Neuronal stem cell (in vitro differentiated cells): ENCODE measurements around the gene PLCG1.

Source experiments
- DNase-seq: peaks from one replicate; pipeline ENCODE4 v3.0.0-alpha.2; 2013; ENCODE audit warnings: low spot score
- H2AFZ ChIP-seq: one replicate; pipeline ENCODE4 v1.6.1; 2013; ENCODE audit warnings: mild to moderate bottlenecking, low read length, inconsistent platforms
- H2AK5ac ChIP-seq: 2 replicates; pipeline ENCODE4 v1.6.1; 2013; ENCODE audit warnings: low read depth, mild to moderate bottlenecking, inconsistent platforms, low read length, moderate library complexity, mixed read lengths
- H2BK120ac ChIP-seq: 2 replicates; pipeline ENCODE4 v1.6.1; 2013; ENCODE audit warnings: low read depth, mild to moderate bottlenecking, inconsistent platforms, low read length, moderate library complexity, mixed read lengths
- H2BK12ac ChIP-seq: one replicate; pipeline ENCODE4 v1.6.1; 2013; ENCODE audit warnings: low read length, inconsistent platforms
- H2BK15ac ChIP-seq: 2 replicates; pipeline ENCODE4 v1.6.1; 2013; ENCODE audit warnings: mild to moderate bottlenecking, low read length, inconsistent platforms, mixed read lengths
- H2BK5ac ChIP-seq: one replicate; pipeline ENCODE4 v1.6.1; 2013; ENCODE audit warnings: inconsistent platforms, mild to moderate bottlenecking, low read length, moderate library complexity
- H3K14ac ChIP-seq: one replicate; pipeline ENCODE4 v1.6.1; 2013; ENCODE audit warnings: low read length, inconsistent platforms
- H3K18ac ChIP-seq: 2 replicates; pipeline ENCODE4 v1.6.1; 2013; ENCODE audit warnings: low read length, inconsistent platforms
- H3K23ac ChIP-seq: 2 replicates; pipeline ENCODE4 v1.6.1; 2013; ENCODE audit warnings: low read depth, mild to moderate bottlenecking, mixed read lengths, low read length, inconsistent platforms; ENCODE audit not compliant: poor library complexity
- H3K27ac ChIP-seq: replicated peaks from 3 replicates; pipeline ENCODE4 v1.5.1; 2013; ENCODE audit warnings: low read length, inconsistent platforms
- H3K27me3 ChIP-seq, 3 experiments: 2 replicates each; pipeline ENCODE4 v1.6.1; 2013; ENCODE audit warnings: low read length in 3 of 3, mild to moderate bottlenecking in 2 of 3, inconsistent platforms in 1 of 3, low read depth in 1 of 3, mixed read lengths in 1 of 3, moderate library complexity in 1 of 3; ENCODE audit not compliant: control insufficient read depth in 3 of 3, insufficient read depth in 3 of 3
- H3K36me3 ChIP-seq, 2 donors: replicated peaks in 1 of 2; 2 replicates each; pipeline ENCODE4 v1.6.1; 2013; ENCODE audit warnings: low read length in 2 of 2; ENCODE audit not compliant: control insufficient read depth in 2 of 2, insufficient read depth in 2 of 2
- H3K4ac ChIP-seq: 2 replicates; pipeline ENCODE4 v1.6.1; 2013; ENCODE audit warnings: inconsistent platforms, mild to moderate bottlenecking, low read length, moderate library complexity
- H3K4me1 ChIP-seq, 2 donors: 1 replicate in 1 of 2; 2 replicates in 1 of 2; pipeline ENCODE4 v1.6.1; 2013; ENCODE audit warnings: low read length in 2 of 2, low read depth in 1 of 2; ENCODE audit not compliant: control insufficient read depth in 2 of 2, insufficient read depth in 1 of 2
- H3K4me2 ChIP-seq: one replicate; pipeline ENCODE4 v1.6.1; 2013; ENCODE audit warnings: mild to moderate bottlenecking, low read length, inconsistent platforms; ENCODE audit not compliant: insufficient read depth, poor library complexity, severe bottlenecking
- H3K4me3 ChIP-seq, 2 donors: 2 replicates each; pipeline ENCODE4 v1.5.1; 2013; ENCODE audit warnings: low read length in 2 of 2, mild to moderate bottlenecking in 2 of 2, inconsistent platforms in 1 of 2, moderate library complexity in 1 of 2
- H3K79me1 ChIP-seq: one replicate; pipeline ENCODE4 v1.6.1; 2013; ENCODE audit warnings: low read depth, mild to moderate bottlenecking, inconsistent platforms, low read length, moderate library complexity
- H3K9ac ChIP-seq: one replicate; pipeline ENCODE4 v1.6.1; 2013; ENCODE audit warnings: mild to moderate bottlenecking, low read depth, low read length, inconsistent platforms; ENCODE audit not compliant: poor library complexity
- H3K9me3 ChIP-seq, 2 donors: replicated peaks in 1 of 2; 2 replicates each; pipeline versions ENCODE3 to v1.6.1; 2013; ENCODE audit warnings: low read length in 2 of 2, mild to moderate bottlenecking in 2 of 2, inconsistent platforms in 1 of 2, low read depth in 1 of 2, mixed read lengths in 1 of 2, moderate library complexity in 1 of 2; ENCODE audit not compliant: control insufficient read depth in 2 of 2, insufficient read depth in 1 of 2
- H4K8ac ChIP-seq: one replicate; pipeline ENCODE4 v1.6.1; 2013; ENCODE audit warnings: low read depth, mild to moderate bottlenecking, inconsistent platforms, low read length, moderate library complexity
- H4K91ac ChIP-seq: one replicate; pipeline ENCODE4 v1.6.1; 2013; ENCODE audit warnings: low read length, low read depth, mild to moderate bottlenecking, inconsistent platforms; ENCODE audit not compliant: poor library complexity
- WGBS, 2 donors: extraction: QIAGEN DNeasy Blood & Tissue Kit; methylation state at CpG; one replicate each; pipeline ENCODE4 v1.1.7; 2013; ENCODE audit warnings: missing lambda C conversion rate in 2 of 2, mixed read lengths in 1 of 2; ENCODE audit not compliant: insufficient read length in 2 of 2, insufficient replicate concordance in 1 of 2; ENCODE audit errors: extremely low coverage in 2 of 2; 5-methylcytosine and 5-hydroxymethylcytosine counted together

PLCG1 gene

GRCh38 chr20:41180599-41181333 lies 43.4 kb downstream of the PLCG1 start:
- Histone ChIP-seq H2BK12ac (no peak overlapping the region), H3K23ac (no peak overlapping the region), H3K27me3 (no peaks in the 10 kb centered on the region), H2BK15ac (no peak overlapping the region), H3K18ac (no peak overlapping the region), H2AK5ac (no peak overlapping the region), H3K79me1 (no peaks in the 10 kb centered on the region), H3K27ac (no peak overlapping the region), H3K4me2 (no peak overlapping the region), H3K36me3 (peaks cover 12 to 42% of the 10 kb centered on the region in 2 donors), H3K4me3 (no peak overlapping the region), H3K4ac (no peak overlapping the region), H4K91ac (no peak overlapping the region), H2AFZ (no peak overlapping the region), H2BK5ac (no peak overlapping the region), H3K4me1 (peaks cover 6 to 7% of the 10 kb centered on the region in 2 donors), H3K14ac (no peak overlapping the region), H2BK120ac (no peak overlapping the region), H4K8ac (no peak overlapping the region), H3K9ac (no peak overlapping the region), H3K9me3 (no peaks in the 10 kb centered on the region)
- WGBS, 2 donors, result no CpG with 5 or more reads among the region's 6 CpGs
- no peak for DNase-seq

- no peak overlapping the region for H3K4me3 ChIP-seq
- WGBS, 2 donors, result no CpG with 5 or more reads among the region's 3 CpGs
- no peak overlapping the region for H3K27ac ChIP-seq
- H3K14ac ChIP-seq, result no peak overlapping the region
- H3K9ac ChIP-seq, result no peak overlapping the region
- no peak overlapping the region for H2AK5ac ChIP-seq
- H3K4ac ChIP-seq, result no peak overlapping the region
- no peak overlapping the region for H2BK120ac ChIP-seq
- peaks cover 6 to 7% of the 10 kb centered on the region in 2 donors for H3K4me1 ChIP-seq
- H3K18ac ChIP-seq, result no peak overlapping the region
- H2BK12ac ChIP-seq, result no peak overlapping the region
- H2AFZ ChIP-seq, result no peak overlapping the region
- H2BK15ac ChIP-seq, result no peak overlapping the region
- H2BK5ac ChIP-seq, result no peak overlapping the region
- H3K23ac ChIP-seq, result no peak overlapping the region
- no peak overlapping the region for H4K91ac ChIP-seq
- H3K36me3 ChIP-seq, result peaks cover 7 to 34% of the 10 kb centered on the region in 2 donors
- H3K79me1 ChIP-seq, result no peaks in the 10 kb centered on the region
- no peak overlapping the region for H3K4me2 ChIP-seq
- H4K8ac ChIP-seq, result no peak overlapping the region
- no peaks in the 10 kb centered on the region for H3K9me3 ChIP-seq
- H3K27me3 ChIP-seq, result no peaks in the 10 kb centered on the region
- no peak for DNase-seq
Measured at GRCh38 chr20:41181567-41181966, 44.2 kb downstream of the PLCG1 start.

- Histone ChIP-seq H3K18ac (no peak overlapping the region), H3K27me3 (no peaks in the 10 kb centered on the region), H2BK120ac (no peak overlapping the region), H3K9me3 (peaks cover 0 to 3% of the 10 kb centered on the region in 2 donors), H4K91ac (no peak overlapping the region), H4K8ac (no peak overlapping the region), H3K9ac (no peak overlapping the region), H2BK12ac (no peak overlapping the region), H3K36me3 (peaks cover 0 to 24% of the 10 kb centered on the region in 2 donors), H3K79me1 (no peaks in the 10 kb centered on the region), H3K14ac (no peak overlapping the region), H3K4me3 (no peak overlapping the region), H3K23ac (no peak overlapping the region), H2BK5ac (no peak overlapping the region), H2BK15ac (no peak overlapping the region), H3K4ac (no peak overlapping the region), H3K4me1 (peaks cover 6 to 7% of the 10 kb centered on the region in 2 donors), H2AFZ (no peak overlapping the region), H2AK5ac (no peak overlapping the region), H3K27ac (no peak overlapping the region), H3K4me2 (no peak overlapping the region)
- WGBS, 2 donors, result no CpG with 5 or more reads among the region's 10 CpGs
- DNase-seq, result no peak
Measured at GRCh38 chr20:41182296-41183212, 45.2 kb downstream of the PLCG1 start.

- H3K9me3 ChIP-seq, result peaks cover 0 to 5% of the 10 kb centered on the region in 2 donors
- peaks cover 6 to 7% of the 10 kb centered on the region in 2 donors for H3K4me1 ChIP-seq
- no peak overlapping the region for H3K9ac ChIP-seq
- H2AFZ ChIP-seq, result no peak overlapping the region
- no peaks in the 10 kb centered on the region for H3K79me1 ChIP-seq
- no peak overlapping the region for H2BK15ac ChIP-seq
- no peak for DNase-seq
- no CpG with 5 or more reads among the region's 6 CpGs for WGBS, 2 donors
- no peak overlapping the region for H2BK120ac ChIP-seq
- H3K23ac ChIP-seq, result no peak overlapping the region
- H2BK5ac ChIP-seq, result no peak overlapping the region
- no peak overlapping the region for H3K27ac ChIP-seq
- H3K4me2 ChIP-seq, result no peak overlapping the region
- H4K8ac ChIP-seq, result no peak overlapping the region
- H4K91ac ChIP-seq, result no peak overlapping the region
- no peak overlapping the region for H3K14ac ChIP-seq
- peaks cover 0 to 16% of the 10 kb centered on the region in 2 donors for H3K36me3 ChIP-seq
- H3K27me3 ChIP-seq, result no peaks in the 10 kb centered on the region
- no peak overlapping the region for H3K4ac ChIP-seq
- H2BK12ac ChIP-seq, result no peak overlapping the region
- H3K4me3 ChIP-seq, result no peak overlapping the region
- H2AK5ac ChIP-seq, result no peak overlapping the region
- H3K18ac ChIP-seq, result no peak overlapping the region
Measured at GRCh38 chr20:41183391-41183790, 46.0 kb downstream of the PLCG1 start.
